Measurements from ENCODE around the gene PADI3.

The PADI3 gene

GRCh38 chr1:17274186-17275170 lies 25.6 kb downstream of the PADI3 start:
- no peak for DNase-seq

GRCh38 chr1:17276568-17276967 lies 27.7 kb downstream of the PADI3 start:
- DNase-seq: no peak

GRCh38 chr1:17277511-17278159 lies 28.7 kb downstream of the PADI3 start:
- no peak for DNase-seq

- no peak for DNase-seq
These were observed 30.3 kb downstream of the PADI3 start for GRCh38 chr1:17278996-17279830.

DNA sequence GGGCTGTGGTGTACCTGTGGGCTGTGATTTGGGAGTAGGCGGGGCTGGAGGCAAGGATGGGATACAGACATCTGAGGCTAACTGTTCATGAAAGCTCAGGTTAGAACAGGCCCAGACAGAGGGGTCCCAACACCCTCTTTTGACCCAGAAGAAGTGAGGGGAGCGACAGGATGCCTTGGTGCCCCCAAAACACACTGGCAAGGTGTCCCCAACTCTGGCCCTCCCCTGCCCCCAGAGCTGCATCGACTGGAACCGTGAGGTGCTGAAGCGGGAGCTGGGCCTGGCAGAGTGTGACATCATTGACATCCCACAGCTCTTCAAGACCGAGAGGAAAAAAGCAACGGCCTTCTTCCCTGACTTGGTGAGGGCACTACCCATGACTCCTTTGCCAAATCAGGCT lies 31.5 kb downstream of the PADI3 start:
- DNase-seq: no peak

- DNase-seq: no peak
These were observed 32.0 kb downstream of the PADI3 start for GRCh38 chr1:17280894-17281293.

DNA sequence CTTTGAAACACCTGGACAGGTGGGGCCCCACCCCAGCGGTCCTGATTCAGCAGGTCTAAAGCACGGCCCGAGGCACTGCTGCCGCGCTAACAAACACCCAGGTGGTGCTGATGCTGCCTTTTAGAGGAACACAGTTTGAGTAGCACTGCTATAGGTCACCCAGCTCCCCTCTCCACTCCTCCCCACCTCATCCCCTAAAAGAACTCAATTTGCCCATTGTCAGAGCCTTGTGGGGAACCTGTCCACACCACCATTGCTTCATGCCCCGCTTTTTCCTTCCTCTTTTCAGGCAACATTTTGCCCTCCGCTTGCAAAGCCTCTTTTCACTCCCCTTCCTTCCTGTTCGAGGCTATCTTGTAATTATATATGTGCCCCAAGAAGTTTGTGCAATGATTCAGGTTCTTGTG lies 32.9 kb downstream of the PADI3 start:
- no peak for DNase-seq

DNA sequence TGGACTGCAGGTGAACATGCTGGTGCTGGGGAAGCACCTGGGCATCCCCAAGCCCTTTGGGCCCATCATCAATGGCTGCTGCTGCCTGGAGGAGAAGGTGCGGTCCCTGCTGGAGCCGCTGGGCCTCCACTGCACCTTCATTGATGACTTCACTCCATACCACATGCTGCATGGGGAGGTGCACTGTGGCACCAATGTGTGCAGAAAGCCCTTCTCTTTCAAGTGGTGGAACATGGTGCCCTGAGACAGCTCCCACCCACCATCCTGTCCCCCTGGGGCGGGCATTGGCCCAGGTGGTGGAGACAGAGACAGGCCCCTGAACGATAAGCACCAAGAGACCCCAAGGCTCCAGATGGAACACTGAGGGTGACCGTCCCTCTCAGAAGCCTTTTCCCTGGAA lies 33.9 kb downstream of the PADI3 start:
- no peak for DNase-seq

- DNase-seq: no peak
These were observed 37.7 kb downstream of the PADI3 start for GRCh38 chr1:17286646-17287045.

DNA sequence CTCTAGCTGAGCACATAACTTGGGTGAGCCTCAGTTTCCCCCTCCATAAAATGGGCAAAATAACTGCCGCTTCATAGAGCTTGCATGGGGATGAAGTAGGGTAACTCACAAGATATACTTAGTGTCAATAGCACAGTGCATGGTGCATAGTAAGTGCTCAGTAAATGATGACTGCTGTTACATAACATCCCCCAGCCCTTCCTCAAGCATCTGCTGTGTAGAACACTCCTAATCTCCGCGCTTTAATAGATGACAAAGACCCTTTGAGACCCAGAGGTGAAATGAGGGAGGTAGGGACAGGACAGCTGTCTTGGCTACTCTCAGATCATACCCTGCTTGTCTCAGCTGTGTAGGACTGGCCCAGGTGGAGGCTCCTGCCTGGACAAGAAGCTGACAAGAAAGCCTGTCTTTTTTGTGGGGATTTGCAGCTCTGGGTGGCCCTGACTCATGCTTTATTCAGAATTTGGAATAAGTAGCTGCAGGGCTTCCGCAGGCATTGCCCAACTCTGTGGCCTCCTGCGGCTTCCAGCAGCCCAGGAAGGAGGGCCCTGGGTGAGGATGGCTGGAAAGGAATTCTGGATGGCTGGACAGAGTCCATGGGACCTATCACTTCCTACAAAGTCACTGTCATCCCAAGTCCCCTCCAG lies 38.4 kb downstream of the PADI3 start:
- no peak for DNase-seq

DNA sequence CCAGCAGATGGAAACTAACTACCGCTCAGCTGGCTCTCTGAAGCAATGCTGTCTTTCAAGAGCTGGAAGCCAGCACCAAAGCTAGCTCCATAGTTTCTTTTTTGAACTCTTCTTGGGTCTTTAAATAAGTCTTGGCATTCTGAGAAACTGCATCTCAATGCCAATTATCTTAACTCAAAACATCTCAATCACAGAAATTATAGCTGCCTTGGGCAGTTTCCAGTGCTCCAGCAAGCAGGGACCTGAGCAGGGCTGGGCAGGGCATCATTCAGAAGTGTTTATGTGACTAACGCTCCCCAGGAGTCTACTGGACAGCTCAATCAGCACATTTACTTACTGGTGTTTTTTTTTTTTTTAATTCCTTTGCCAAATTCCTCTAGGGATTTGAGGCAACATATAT lies 40.8 kb downstream of the PADI3 start:
- no peak for DNase-seq

- DNase-seq: no peak
These were observed 41.7 kb downstream of the PADI3 start for GRCh38 chr1:17290553-17290952.

DNA sequence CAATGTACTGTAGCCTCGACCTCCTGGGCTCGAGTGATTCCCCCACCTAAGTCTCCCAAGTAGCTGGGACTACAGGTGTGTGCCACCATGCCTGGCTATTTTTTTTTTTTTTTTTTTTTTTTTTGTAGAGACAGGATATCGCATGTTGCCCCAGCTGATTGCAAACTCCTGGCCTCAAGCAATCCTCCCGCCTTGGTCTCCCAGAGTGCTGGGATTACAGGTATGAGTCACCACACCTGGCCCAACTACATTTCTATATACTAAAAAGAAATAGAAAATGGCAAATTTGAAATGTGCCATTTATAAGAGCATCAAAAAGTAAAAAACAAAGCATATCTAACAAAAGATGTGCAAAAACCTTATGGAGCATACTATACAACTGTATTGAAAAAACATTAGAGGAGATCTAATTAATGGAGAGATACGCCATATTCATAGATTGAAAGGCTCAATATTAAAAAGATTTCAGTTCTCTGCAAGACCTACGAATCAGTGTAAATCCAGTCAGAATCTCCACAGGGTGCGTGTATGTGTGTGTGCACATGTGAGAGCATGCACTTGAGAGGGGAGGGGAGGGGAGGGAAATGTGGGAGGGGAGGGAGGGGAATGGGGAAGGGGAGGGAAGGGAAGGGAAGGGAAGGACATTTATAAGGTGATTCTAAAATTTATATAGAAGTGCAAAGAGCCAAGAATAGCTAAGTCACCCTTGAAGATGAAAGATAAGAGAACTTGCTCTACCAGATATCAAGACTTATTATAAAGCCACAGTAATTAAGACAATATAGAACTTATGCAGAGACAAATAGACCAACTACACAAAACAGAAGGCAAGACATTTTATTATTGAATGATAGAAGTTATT lies 43.6 kb downstream of the PADI3 start:
- DNase-seq: no peak

DNA sequence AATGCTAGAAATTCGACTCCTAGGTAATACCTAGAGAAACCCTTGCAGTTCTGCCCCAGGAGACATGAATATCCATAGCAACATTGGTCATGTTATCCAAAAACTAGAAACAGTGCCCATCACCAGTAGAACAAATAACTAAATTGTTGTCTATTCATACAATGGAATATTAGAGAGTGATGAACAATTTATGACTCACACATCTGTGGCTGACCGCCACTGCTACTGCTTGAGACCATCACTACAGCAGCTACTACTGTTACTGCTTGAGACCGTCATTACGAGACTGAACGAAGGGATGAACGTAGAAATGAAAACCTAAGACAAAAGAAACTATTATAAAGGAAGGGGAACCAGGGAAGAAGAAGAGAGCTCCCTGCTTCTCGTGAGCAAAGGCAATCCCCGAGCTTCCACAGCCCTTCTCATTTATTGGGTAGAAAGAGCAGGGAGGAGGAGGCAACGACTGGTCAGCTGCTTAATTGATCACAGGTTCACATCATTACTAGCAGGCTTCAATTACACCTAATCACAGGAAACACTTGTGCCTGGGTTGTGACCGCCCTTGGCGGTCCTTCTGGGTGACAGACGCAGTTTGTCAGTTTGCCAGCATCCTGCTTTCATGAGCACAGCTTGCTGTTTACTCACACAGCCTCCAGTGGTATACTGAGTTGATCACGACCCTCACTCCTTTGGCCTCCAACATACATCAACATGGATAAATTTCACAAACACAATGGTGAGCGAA lies 45.0 kb downstream of the PADI3 start:
- DNase-seq: no peak

- DNase-seq: no peak
These were observed 46.4 kb downstream of the PADI3 start for GRCh38 chr1:17295292-17295691.

GRCh38 chr1:17296086-17296485 lies 47.2 kb downstream of the PADI3 start:
- no peak for DNase-seq

- DNase-seq: no peak
These were observed 49.1 kb downstream of the PADI3 start for GRCh38 chr1:17297991-17298390.

GRCh38 chr1:17301767-17302166 lies 52.9 kb downstream of the PADI3 start:
- no peak for DNase-seq

- no peak for DNase-seq
These were observed 55.4 kb downstream of the PADI3 start for GRCh38 chr1:17304151-17304825.

DNA sequence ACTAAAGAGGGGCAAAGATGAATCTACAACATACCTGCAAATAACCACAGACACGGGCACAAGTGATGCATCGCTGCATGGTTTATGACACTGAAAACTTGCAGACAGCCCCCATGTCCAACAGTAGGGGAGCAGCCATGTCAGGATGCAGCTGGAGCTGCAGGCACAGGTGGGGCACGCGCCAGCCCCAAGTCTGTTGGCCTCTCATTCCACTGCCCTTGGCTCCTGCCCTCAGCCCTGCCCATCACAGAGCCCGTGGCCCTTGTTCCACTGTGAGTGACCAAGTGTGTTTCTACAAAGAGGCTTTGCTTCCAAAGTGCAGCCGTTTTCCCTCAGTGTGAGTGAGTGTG lies 55.9 kb downstream of the PADI3 start:
- DNase-seq: no peak
